Measurements from ENCODE around the gene CLCA4. TPM values are rescaled to one million over a fixed set of nuclear protein-coding genes. Genes with fewer than 3 reads are reported as not detected.

The CLCA4 gene
- total and polyA plus RNA-seq, 2 of the 4 experiments (the other 2 are of a cell fraction): not detected

DNA sequence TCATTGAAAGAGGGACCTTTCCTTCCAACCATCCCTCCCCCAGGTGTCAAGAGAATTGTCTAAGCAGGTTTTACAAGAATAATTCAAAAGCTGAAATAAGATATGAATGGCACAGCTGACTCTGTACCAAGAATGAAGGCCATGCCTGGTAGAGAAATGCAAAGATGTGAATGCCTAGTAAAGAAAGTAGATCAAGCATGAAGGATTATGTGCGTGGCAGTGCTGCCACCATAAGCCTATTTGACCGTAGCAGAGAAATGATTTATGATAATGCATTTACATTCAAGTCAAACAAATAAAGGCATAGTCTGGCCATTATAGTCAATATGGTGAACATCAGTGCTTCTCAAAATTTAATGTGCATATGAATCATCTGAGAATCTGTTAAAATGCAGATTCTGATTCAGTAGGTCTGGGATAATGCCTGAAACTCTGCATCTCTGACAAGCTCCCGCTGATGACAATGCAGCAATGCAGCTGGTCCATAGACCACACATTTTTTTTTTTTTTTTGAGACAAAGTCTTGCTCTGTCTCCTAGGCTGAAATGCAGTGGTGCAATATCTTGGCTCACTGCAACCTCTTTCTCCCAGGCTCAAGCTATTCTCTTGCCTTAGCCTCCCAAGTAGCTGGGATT lies 16.6 kb upstream of the CLCA4 start:
- no peak overlapping the region for H4K91ac ChIP-seq (ENCODE audit: insufficient read depth, low read depth, low read length)
- H3K14ac ChIP-seq (replicated peaks; ENCODE audit: low read depth, low read length): no peak overlapping the region
- no peak overlapping the region for H3K9ac ChIP-seq (ENCODE audit: low read depth, low read length)
- dilution Hi-C loops (cut with HindIII; ENCODE audit: low sequenced_read_pairs, unreplicated experiment) (no loop called here), in situ Hi-C loops (cut with MboI; ENCODE audit: low sequenced_read_pairs) (no loop called here), intact Hi-C loops (cut with micrococcal nuclease) (no loop called here)
- POLR2A ChIA-PET (ENCODE audit: unreplicated experiment): no interaction called here
- no peak overlapping the region for H2BK5ac ChIP-seq (ENCODE audit: low read depth, low read length, poor library complexity, severe bottlenecking)
- H2AK9ac ChIP-seq (replicated peaks; ENCODE audit: low read depth, low read length, poor library complexity): no peak overlapping the region
- no TSS peak for BruUV-seq (replicated peaks)
- H3K9me3 ChIP-seq (ENCODE audit: control insufficient read depth, insufficient read depth, low read length): no peaks in the 10 kb centered on the region
- H2BK15ac ChIP-seq (ENCODE audit: low read depth, low read length): no peak overlapping the region
- no peak overlapping the region for H3K56ac ChIP-seq (ENCODE audit: extremely low read depth, insufficient read depth, low read length)
- no peak overlapping the region for H4K8ac ChIP-seq (ENCODE audit: low read depth in 2 of 2, low read length in 2 of 2)
- no peak overlapping the region for H3K4ac ChIP-seq (ENCODE audit: low read depth, low read length)
- CTCF ChIA-PET: no interaction called here
- no peaks in the 10 kb centered on the region for H3K27me3 ChIP-seq (ENCODE audit: control insufficient read depth, insufficient read depth, low read length)
- no peak overlapping the region for H2BK20ac ChIP-seq (ENCODE audit: low read depth, low read length)
- H3K36me3 ChIP-seq (ENCODE audit: control insufficient read depth, insufficient read depth, low read length): no peaks in the 10 kb centered on the region
- no peak overlapping the region for H2AFZ ChIP-seq (replicated peaks; ENCODE audit: low read length, poor library complexity)
- no peak overlapping the region for H3K4me3 ChIP-seq (ENCODE audit: insufficient read depth, low read depth, low read length)
- TF ChIP-seq RAD21 (IDR thresholded peaks at IDR 0.05; ENCODE audit: low read length) (no peak), NFE2L2 (IDR thresholded peaks at IDR 0.05; ENCODE audit: low read depth, low read length) (no peak), RCOR1 (IDR thresholded peaks at IDR 0.05; ENCODE audit: insufficient replicate concordance, low read length) (no peak), MAFK (IDR thresholded peaks at IDR 0.05; ENCODE audit: low read depth, low read length) (no peak), MAZ (IDR thresholded peaks at IDR 0.05; ENCODE audit: borderline replicate concordance, low read depth, low read length) (no peak), FOS (IDR thresholded peaks at IDR 0.05; ENCODE audit: low read depth, low read length) (no peak), CEBPB (IDR thresholded peaks at IDR 0.05; ENCODE audit: low read depth, low read length) (no peak), BHLHE40 (IDR thresholded peaks at IDR 0.05; ENCODE audit: low read depth, low read length) (no peak), POLR2A (IDR thresholded peaks at IDR 0.05; ENCODE audit: low read depth, low read length) (no peak), SMC3 (IDR thresholded peaks at IDR 0.05; ENCODE audit: low read depth, low read length) (no peak), RFX5 (IDR thresholded peaks at IDR 0.05; ENCODE audit: low read depth, low read length) (no peak), CHD1 (IDR thresholded peaks at IDR 0.05; ENCODE audit: low read depth, low read length) (no peak), MXI1 (IDR thresholded peaks at IDR 0.05; ENCODE audit: borderline replicate concordance, low read depth, low read length) (no peak)
- TF ChIP-seq, protein P1, sequence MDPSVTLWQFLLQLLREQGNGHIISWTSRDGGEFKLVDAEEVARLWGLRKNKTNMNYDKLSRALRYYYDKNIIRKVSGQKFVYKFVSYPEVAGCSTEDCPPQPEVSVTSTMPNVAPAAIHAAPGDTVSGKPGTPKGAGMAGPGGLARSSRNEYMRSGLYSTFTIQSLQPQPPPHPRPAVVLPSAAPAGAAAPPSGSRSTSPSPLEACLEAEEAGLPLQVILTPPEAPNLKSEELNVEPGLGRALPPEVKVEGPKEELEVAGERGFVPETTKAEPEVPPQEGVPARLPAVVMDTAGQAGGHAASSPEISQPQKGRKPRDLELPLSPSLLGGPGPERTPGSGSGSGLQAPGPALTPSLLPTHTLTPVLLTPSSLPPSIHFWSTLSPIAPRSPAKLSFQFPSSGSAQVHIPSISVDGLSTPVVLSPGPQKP (IDR thresholded peaks at IDR 0.05; ENCODE audit: borderline replicate concordance, low read depth, low read length): no peak
- TF ChIP-seq, protein P2, sequence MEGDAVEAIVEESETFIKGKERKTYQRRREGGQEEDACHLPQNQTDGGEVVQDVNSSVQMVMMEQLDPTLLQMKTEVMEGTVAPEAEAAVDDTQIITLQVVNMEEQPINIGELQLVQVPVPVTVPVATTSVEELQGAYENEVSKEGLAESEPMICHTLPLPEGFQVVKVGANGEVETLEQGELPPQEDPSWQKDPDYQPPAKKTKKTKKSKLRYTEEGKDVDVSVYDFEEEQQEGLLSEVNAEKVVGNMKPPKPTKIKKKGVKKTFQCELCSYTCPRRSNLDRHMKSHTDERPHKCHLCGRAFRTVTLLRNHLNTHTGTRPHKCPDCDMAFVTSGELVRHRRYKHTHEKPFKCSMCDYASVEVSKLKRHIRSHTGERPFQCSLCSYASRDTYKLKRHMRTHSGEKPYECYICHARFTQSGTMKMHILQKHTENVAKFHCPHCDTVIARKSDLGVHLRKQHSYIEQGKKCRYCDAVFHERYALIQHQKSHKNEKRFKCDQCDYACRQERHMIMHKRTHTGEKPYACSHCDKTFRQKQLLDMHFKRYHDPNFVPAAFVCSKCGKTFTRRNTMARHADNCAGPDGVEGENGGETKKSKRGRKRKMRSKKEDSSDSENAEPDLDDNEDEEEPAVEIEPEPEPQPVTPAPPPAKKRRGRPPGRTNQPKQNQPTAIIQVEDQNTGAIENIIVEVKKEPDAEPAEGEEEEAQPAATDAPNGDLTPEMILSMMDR (conservative IDR thresholded peaks at IDR 0.05; ENCODE audit: low read depth, low read length): no peak
- TF ChIP-seq, protein P3, sequence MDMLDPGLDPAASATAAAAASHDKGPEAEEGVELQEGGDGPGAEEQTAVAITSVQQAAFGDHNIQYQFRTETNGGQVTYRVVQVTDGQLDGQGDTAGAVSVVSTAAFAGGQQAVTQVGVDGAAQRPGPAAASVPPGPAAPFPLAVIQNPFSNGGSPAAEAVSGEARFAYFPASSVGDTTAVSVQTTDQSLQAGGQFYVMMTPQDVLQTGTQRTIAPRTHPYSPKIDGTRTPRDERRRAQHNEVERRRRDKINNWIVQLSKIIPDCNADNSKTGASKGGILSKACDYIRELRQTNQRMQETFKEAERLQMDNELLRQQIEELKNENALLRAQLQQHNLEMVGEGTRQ (IDR thresholded peaks at IDR 0.05; ENCODE audit: low read depth, low read length): no peak
- no peak overlapping the region for H3K4me2 ChIP-seq (ENCODE audit: low read depth, low read length)
- ATAC-seq (ENCODE audit: low read depth): no peak
- H3K27ac ChIP-seq (ENCODE audit: insufficient read depth, low read length): no peak overlapping the region
- no peaks in the 10 kb centered on the region for H3K4me1 ChIP-seq (ENCODE audit: control insufficient read depth, insufficient read depth, low read length)
- H3K79me1 ChIP-seq (ENCODE audit: low read depth in 1 of 2, low read length in 2 of 2): no peaks in the 10 kb centered on the region
- H3K23ac ChIP-seq (ENCODE audit: low read depth, low read length): no peak overlapping the region
- H4K20me1 ChIP-seq (ENCODE audit: insufficient read depth, low read length): no peaks in the 10 kb centered on the region
- H2BK120ac ChIP-seq (ENCODE audit: low read depth, low read length): no peak overlapping the region
- no peak for DNase-seq
- H2AK5ac ChIP-seq (ENCODE audit: low read depth, low read length): no peak overlapping the region
- no peaks in the 10 kb centered on the region for H3K9me1 ChIP-seq (ENCODE audit: insufficient read depth, low read length)
- H4K5ac ChIP-seq (ENCODE audit: low read depth, low read length): no peak overlapping the region
- no peak overlapping the region for H3K18ac ChIP-seq (ENCODE audit: low read depth, low read length)
- 86% methylated on average over 1 of the region's 3 CpGs; no CpG with 5 or more reads in 1 of the 2 experiments for WGBS, 2 experiments (ENCODE audit: extremely low coverage in 2 of 2, insufficient read length in 1 of 2)
